ACC112 (cell line): Measurements from ENCODE around the gene PTPRM.

Source experiments
- H2AFZ ChIP-seq: fragments of 200-600 bp; sonication (generic); one replicate; pipeline ENCODE4 v1.6.0; 2017; ENCODE audit warnings: antibody characterized with exemption, low read length; ENCODE audit not compliant: unreplicated experiment
- H3K27ac ChIP-seq: fragments of 200-600 bp; sonication (generic); 2 replicates; pipeline ENCODE4 v1.5.1; 2014; ENCODE audit warnings: low read depth, mild to moderate bottlenecking, antibody characterized with exemption, low read length, moderate library complexity
- H3K27me3 ChIP-seq: fragments of 200-600 bp; sonication (generic); 2 replicates; pipeline ENCODE4 v1.6.1; 2014; ENCODE audit warnings: mild to moderate bottlenecking, antibody characterized with exemption, low read length, moderate library complexity, mixed read lengths; ENCODE audit not compliant: insufficient read depth
- H3K36me3 ChIP-seq: fragments of 200-600 bp; sonication (generic); 2 replicates; pipeline ENCODE4 v1.6.1; 2016; ENCODE audit warnings: mild to moderate bottlenecking, antibody characterized with exemption, low read length, moderate library complexity, mixed read lengths; ENCODE audit not compliant: insufficient read depth
- H3K4me1 ChIP-seq: fragments of 200-600 bp; sonication (generic); one replicate; pipeline ENCODE4 v1.6.1; 2016; ENCODE audit warnings: low read length, mixed read lengths; ENCODE audit not compliant: insufficient read depth, unreplicated experiment, control insufficient read depth
- H3K4me3 ChIP-seq: fragments of 200-600 bp; sonication (generic); 2 replicates; pipeline ENCODE4 v1.5.1; 2014; ENCODE audit warnings: mild to moderate bottlenecking, low read depth, low read length
- H3K79me2 ChIP-seq: fragments of 200-600 bp; sonication (generic); one replicate; pipeline ENCODE4 v1.6.0; 2016; ENCODE audit warnings: low read length; ENCODE audit not compliant: control insufficient read depth, unreplicated experiment, insufficient read depth

PTPRM gene

GRCh38 chr18:7901657-7902056 is 334.5 kb downstream of the PTPRM start:
- Histone ChIP-seq H3K36me3 (no peaks in the 10 kb centered on the region), H3K4me3 (no peak overlapping the region), H3K27ac (peak overlapping the region; percentile 65), H2AFZ (no peak overlapping the region), H3K79me2 (peaks cover 5% of the 10 kb centered on the region), H3K27me3 (no peaks in the 10 kb centered on the region), H3K4me1 (peaks cover 22% of the 10 kb centered on the region)

- Histone ChIP-seq H3K79me2 (peaks cover 5% of the 10 kb centered on the region), H3K27me3 (no peaks in the 10 kb centered on the region), H3K36me3 (no peaks in the 10 kb centered on the region), H3K27ac (peak overlapping the region; percentile 65), H3K4me1 (peaks cover 22% of the 10 kb centered on the region), H2AFZ (no peak overlapping the region), H3K4me3 (no peak overlapping the region)
These were observed 335.3 kb downstream of the PTPRM start for GRCh38 chr18:7902399-7902839.

- Histone ChIP-seq H3K4me3 (peak overlapping the region; percentile 9; the same call in 1 of the 2 replicates), H3K79me2 (peaks cover 5% of the 10 kb centered on the region), H3K27ac (peak overlapping the region; percentile 28; the same call in 1 of the 2 replicates), H2AFZ (peak overlapping the region; percentile 8), H3K27me3 (no peaks in the 10 kb centered on the region), H3K4me1 (peaks cover 22% of the 10 kb centered on the region), H3K36me3 (no peaks in the 10 kb centered on the region)
These were observed 337.4 kb downstream of the PTPRM start for GRCh38 chr18:7904529-7904928.

- Histone ChIP-seq H3K79me2 (peaks cover 5% of the 10 kb centered on the region), H3K36me3 (no peaks in the 10 kb centered on the region), H3K27me3 (no peaks in the 10 kb centered on the region), H2AFZ (no peak overlapping the region), H3K27ac (no peak overlapping the region), H3K4me3 (no peak overlapping the region), H3K4me1 (peaks cover 8% of the 10 kb centered on the region)
These were observed 341.7 kb downstream of the PTPRM start for GRCh38 chr18:7908681-7909299.

DNA sequence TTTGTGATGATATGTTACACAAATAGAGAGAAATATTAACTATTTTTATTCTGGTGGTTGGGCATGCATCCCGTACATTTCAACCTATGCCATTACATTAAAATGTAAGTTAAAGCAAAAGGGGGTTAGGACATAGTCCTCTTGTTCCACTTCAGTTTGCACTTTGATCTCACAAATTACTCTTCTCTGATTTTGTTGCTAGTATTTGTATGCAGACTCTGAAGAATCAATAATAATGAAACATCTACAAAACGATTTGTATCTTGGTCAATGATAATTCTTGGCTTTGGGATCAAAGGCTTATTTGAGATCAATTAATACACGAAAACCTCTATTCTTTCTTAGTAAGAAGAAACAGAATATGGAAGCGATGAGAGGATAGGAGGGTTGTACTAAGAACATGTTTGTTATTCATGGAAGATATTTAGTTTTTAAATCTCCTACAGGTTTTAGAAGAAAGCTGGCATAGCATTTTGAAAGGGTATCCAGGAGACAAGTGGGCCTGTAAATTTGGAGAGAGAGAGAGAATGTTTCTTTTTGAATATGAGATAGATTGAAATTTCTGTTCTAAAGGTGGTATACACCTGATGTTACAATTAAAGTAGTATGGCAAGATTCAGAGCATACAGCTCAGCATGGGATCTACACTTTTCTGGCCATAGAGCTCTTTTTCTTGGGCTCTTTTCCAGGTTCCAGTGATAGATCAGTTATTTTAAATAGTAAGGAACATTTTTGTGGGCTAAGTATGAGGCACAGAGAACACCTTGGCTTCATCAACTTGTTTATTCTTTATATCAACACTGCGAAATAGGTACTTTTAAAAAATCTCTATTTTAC is 347.9 kb downstream of the PTPRM start:
- H3K4me3 ChIP-seq: no peak overlapping the region
- H3K36me3 ChIP-seq: no peaks in the 10 kb centered on the region
- peaks cover 15% of the 10 kb centered on the region for H3K4me1 ChIP-seq
- H3K79me2 ChIP-seq: no peaks in the 10 kb centered on the region
- no peak overlapping the region for H3K27ac ChIP-seq
- no peaks in the 10 kb centered on the region for H3K27me3 ChIP-seq
- no peak overlapping the region for H2AFZ ChIP-seq

- H3K27ac ChIP-seq: peak overlapping the region; percentile 54
- no peak overlapping the region for H3K4me3 ChIP-seq
- peaks cover 5% of the 10 kb centered on the region for H3K79me2 ChIP-seq
- peaks cover 4% of the 10 kb centered on the region; the same call in 1 of the 2 replicates for H3K36me3 ChIP-seq
- no peaks in the 10 kb centered on the region for H3K27me3 ChIP-seq
- peaks cover 44% of the 10 kb centered on the region for H3K4me1 ChIP-seq
- no peak overlapping the region for H2AFZ ChIP-seq
These were observed 351.6 kb downstream of the PTPRM start for GRCh38 chr18:7918701-7919100.

- peaks cover 9% of the 10 kb centered on the region for H3K79me2 ChIP-seq
- H3K4me1 ChIP-seq: peaks cover 50% of the 10 kb centered on the region
- peaks cover 4% of the 10 kb centered on the region; the same call in 1 of the 2 replicates for H3K36me3 ChIP-seq
- no peak overlapping the region for H3K4me3 ChIP-seq
- no peaks in the 10 kb centered on the region for H3K27me3 ChIP-seq
- H3K27ac ChIP-seq: peak overlapping the region; percentile 54; the same call in 1 of the 2 replicates
- no peak overlapping the region for H2AFZ ChIP-seq
These were observed 352.4 kb downstream of the PTPRM start for GRCh38 chr18:7919565-7919964.

GRCh38 chr18:7921938-7922587 is 354.9 kb downstream of the PTPRM start:
- peak overlapping the region; percentile 61 for H3K4me3 ChIP-seq
- H3K4me1 ChIP-seq: peaks cover 54% of the 10 kb centered on the region
- peaks cover 4% of the 10 kb centered on the region; the same call in 1 of the 2 replicates for H3K36me3 ChIP-seq
- H3K79me2 ChIP-seq: peaks cover 12% of the 10 kb centered on the region
- peak overlapping the region; percentile 57 for H2AFZ ChIP-seq
- no peaks in the 10 kb centered on the region for H3K27me3 ChIP-seq
- peak overlapping the region; percentile 99 for H3K27ac ChIP-seq

DNA sequence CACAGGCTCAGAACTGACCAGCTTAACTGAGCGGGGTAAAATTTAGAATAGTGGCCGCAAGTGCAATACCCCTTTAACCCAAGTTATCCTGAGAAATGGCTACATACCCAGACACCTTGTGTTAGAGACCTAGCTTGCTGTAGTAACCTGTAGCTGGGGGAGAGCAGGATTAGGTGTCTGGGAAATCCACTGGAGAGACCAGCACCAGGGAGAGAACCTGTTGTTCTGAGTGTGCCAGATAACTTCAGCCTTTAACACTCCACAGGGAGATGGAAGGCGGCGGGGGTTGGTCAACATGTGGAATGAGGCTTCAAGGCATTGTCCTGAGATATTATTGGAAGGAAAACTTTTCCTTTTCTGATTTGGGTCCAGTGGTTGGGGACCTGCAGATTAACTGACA is 356.0 kb downstream of the PTPRM start:
- peak overlapping the region; percentile 21 for H2AFZ ChIP-seq
- H3K4me1 ChIP-seq: peaks cover 59% of the 10 kb centered on the region
- H3K79me2 ChIP-seq: peaks cover 12% of the 10 kb centered on the region
- H3K27me3 ChIP-seq: no peaks in the 10 kb centered on the region
- no peak overlapping the region for H3K4me3 ChIP-seq
- peaks cover 4% of the 10 kb centered on the region; the same call in 1 of the 2 replicates for H3K36me3 ChIP-seq
- H3K27ac ChIP-seq: peak overlapping the region; percentile 99

DNA sequence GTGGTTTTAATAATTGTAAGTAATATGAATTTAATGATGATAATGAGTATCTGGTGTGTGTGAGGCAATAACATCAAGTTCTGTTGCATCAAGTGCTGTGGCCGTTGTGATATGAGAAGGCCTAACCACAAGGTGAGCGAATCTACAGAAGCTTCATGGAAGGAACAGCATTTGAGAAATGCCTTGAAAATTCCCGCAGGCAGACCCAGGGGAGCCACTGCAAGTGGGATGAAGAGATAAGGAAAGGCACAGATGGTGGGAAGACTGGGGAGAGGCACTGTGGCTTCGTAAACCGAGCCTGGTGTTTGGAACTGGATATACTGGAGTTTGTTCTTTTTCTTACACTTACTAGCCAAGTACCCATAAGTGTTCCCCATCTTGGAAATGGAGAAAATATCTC is 357.5 kb downstream of the PTPRM start:
- Histone ChIP-seq H3K27me3 (no peaks in the 10 kb centered on the region), H3K4me1 (peaks cover 45% of the 10 kb centered on the region), H3K27ac (no peak overlapping the region), H3K79me2 (peaks cover 12% of the 10 kb centered on the region), H3K4me3 (no peak overlapping the region), H3K36me3 (peaks cover 4% of the 10 kb centered on the region; the same call in 1 of the 2 replicates), H2AFZ (no peak overlapping the region)
